ENCODE measurements around the gene MTHFD2L. TPM values are rescaled to one million over a fixed set of nuclear protein-coding genes. Genes with fewer than 3 reads are reported as not detected.

MTHFD2L gene
- total and polyA plus RNA-seq, 2 of the 8 experiments (the other 6 are each of a cell fraction or from before 2014, with no cell fraction given): 5.4 to 15.0 TPM

- TF ChIP-seq, protein P1, sequence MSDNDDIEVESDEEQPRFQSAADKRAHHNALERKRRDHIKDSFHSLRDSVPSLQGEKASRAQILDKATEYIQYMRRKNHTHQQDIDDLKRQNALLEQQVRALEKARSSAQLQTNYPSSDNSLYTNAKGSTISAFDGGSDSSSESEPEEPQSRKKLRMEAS (IDR thresholded peaks at IDR 0.05): no peak
- TF ChIP-seq TEAD4 (IDR thresholded peaks at IDR 0.05; ENCODE audit: low read depth, low read length): no peak
- TF ChIP-seq JUN (IDR thresholded peaks at IDR 0.05; ENCODE audit: low read depth, low read length): no peak
- TF ChIP-seq SRF (IDR thresholded peaks at IDR 0.05; ENCODE audit: low read depth, low read length): no peak
- TF ChIP-seq GABPA (IDR thresholded peaks at IDR 0.05; ENCODE audit: borderline replicate concordance, insufficient read depth, low read length): no peak
- no peak for TF ChIP-seq SIRT6 (IDR thresholded peaks at IDR 0.05; ENCODE audit: low read length)
These were observed 34.7 kb upstream of the MTHFD2L start (continued) for GRCh38 chr4:74123065-74123728.

All from H1 (cell line).